K562 (cell line): ENCODE measurements around the gene SORCS2.

Experiments used
- AFF4 ChIP-seq: sonication (generic); formaldehyde crosslinking; IDR thresholded peaks from 2 replicates; pipeline ENCODE4 v1.8.0; 2023; ENCODE audit warnings: mild to moderate bottlenecking, missing genetic modification reagents
- CTCF ChIP-seq, 3 experiments: IDR thresholded peaks in 2 of 3; conservative IDR thresholded peaks in 1 of 3; 2 replicates each; pipeline ENCODE4 v1.5.1; 2011 to 2012; ENCODE audit warnings: low read length in 3 of 3, mild to moderate bottlenecking in 3 of 3, control low read depth in 2 of 3, improper control_type of control experiment in 1 of 3, inconsistent platforms in 1 of 3, low read depth in 1 of 3, mixed read lengths in 1 of 3, moderate library complexity in 1 of 3; ENCODE audit not compliant: insufficient read depth in 2 of 3
- ELF4 ChIP-seq: fragments of 450-650 bp; formaldehyde crosslinking; IDR thresholded peaks from 2 replicates; pipeline ENCODE4 v1.4.0; 2022; ENCODE audit warnings: missing genetic modification characterization
- ETS1 ChIP-seq: conservative IDR thresholded peaks from 2 replicates; pipeline ENCODE4 v1.6.1; 2011; ENCODE audit warnings: low read depth, mild to moderate bottlenecking, low read length; ENCODE audit not compliant: control insufficient read depth
- EZH2 ChIP-seq: IDR thresholded peaks from 2 replicates; pipeline ENCODE4 v1.6.1; 2012; ENCODE audit warnings: low read depth, mild to moderate bottlenecking, inconsistent platforms, low read length, borderline replicate concordance
- POLR2AphosphoS5 ChIP-seq: IDR thresholded peaks from 2 replicates; pipeline ENCODE4 v1.6.1; 2011; ENCODE audit warnings: mild to moderate bottlenecking, low read depth, low read length, moderate library complexity; ENCODE audit not compliant: control insufficient read depth, insufficient read depth
- SP1 ChIP-seq: sonication (generic); formaldehyde crosslinking; IDR thresholded peaks from 2 replicates; pipeline ENCODE4 v1.8.1; 2022; ENCODE audit warnings: mild to moderate bottlenecking, missing genetic modification reagents
- TCF7L2 ChIP-seq: fragments of 150-350 bp; IDR thresholded peaks from 2 replicates; pipeline ENCODE4 v1.6.1; 2016; ENCODE audit warnings: low read depth, mild to moderate bottlenecking, low read length, moderate library complexity
- ZNF274 ChIP-seq: IDR thresholded peaks from 2 replicates; pipeline ENCODE4 v1.6.1; 2011; ENCODE audit warnings: low read depth, mild to moderate bottlenecking, low read length, moderate library complexity, borderline replicate concordance
- ZNF707 ChIP-seq: fragments of 250-450 bp; sonication (Bioruptor Pico); conservative IDR thresholded peaks from 2 replicates; pipeline ENCODE4 v1.8.0; 2022; ENCODE audit warnings: inconsistent platforms, mild to moderate bottlenecking, moderate library complexity

- no peak for TF ChIP-seq AFF4 (CRISPR knock-in tag)
- TF ChIP-seq ZNF274 = no peak
- no peak for TF ChIP-seq EZH2
- TF ChIP-seq CTCF (IDR thresholded peaks at IDR 0.05 in 2 of 3, conservative IDR thresholded peaks at IDR 0.05 in 1 of 3; ENCODE audit: insufficient read depth in 2 of 3, low read depth in 1 of 3, low read length in 3 of 3) = no peak
- no peak for TF ChIP-seq TCF7L2
- no peak for TF ChIP-seq ZNF707 (CRISPR knock-in tag)
- no peak for TF ChIP-seq SP1 (CRISPR knock-in tag)
- TF ChIP-seq ETS1 = no peak
- TF ChIP-seq POLR2AphosphoS5 = no peak
- TF ChIP-seq ELF4 (CRISPR knock-in tag) = no peak
Observed at GRCh38 chr4:7701866-7702649, 509.7 kb downstream of the SORCS2 start.
